Neuronal stem cell (in vitro differentiated cells): ENCODE measurements around the gene VEGFC.

Experiments
- DNase-seq: peaks from one replicate; pipeline ENCODE4 v3.0.0-alpha.2; 2013; ENCODE audit warnings: low spot score
- H2AFZ ChIP-seq: one replicate; pipeline ENCODE4 v1.6.1; 2013; ENCODE audit warnings: mild to moderate bottlenecking, low read length, inconsistent platforms
- H2AK5ac ChIP-seq: 2 replicates; pipeline ENCODE4 v1.6.1; 2013; ENCODE audit warnings: low read depth, mild to moderate bottlenecking, inconsistent platforms, low read length, moderate library complexity, mixed read lengths
- H2BK120ac ChIP-seq: 2 replicates; pipeline ENCODE4 v1.6.1; 2013; ENCODE audit warnings: low read depth, mild to moderate bottlenecking, inconsistent platforms, low read length, moderate library complexity, mixed read lengths
- H2BK12ac ChIP-seq: one replicate; pipeline ENCODE4 v1.6.1; 2013; ENCODE audit warnings: low read length, inconsistent platforms
- H2BK15ac ChIP-seq: 2 replicates; pipeline ENCODE4 v1.6.1; 2013; ENCODE audit warnings: mild to moderate bottlenecking, low read length, inconsistent platforms, mixed read lengths
- H2BK5ac ChIP-seq: one replicate; pipeline ENCODE4 v1.6.1; 2013; ENCODE audit warnings: inconsistent platforms, mild to moderate bottlenecking, low read length, moderate library complexity
- H3K14ac ChIP-seq: one replicate; pipeline ENCODE4 v1.6.1; 2013; ENCODE audit warnings: low read length, inconsistent platforms
- H3K18ac ChIP-seq: 2 replicates; pipeline ENCODE4 v1.6.1; 2013; ENCODE audit warnings: low read length, inconsistent platforms
- H3K23ac ChIP-seq: 2 replicates; pipeline ENCODE4 v1.6.1; 2013; ENCODE audit warnings: low read depth, mild to moderate bottlenecking, mixed read lengths, low read length, inconsistent platforms; ENCODE audit not compliant: poor library complexity
- H3K27ac ChIP-seq: replicated peaks from 3 replicates; pipeline ENCODE4 v1.5.1; 2013; ENCODE audit warnings: low read length, inconsistent platforms
- H3K27me3 ChIP-seq, 3 experiments: 2 replicates each; pipeline ENCODE4 v1.6.1; 2013; ENCODE audit warnings: low read length in 3 of 3, mild to moderate bottlenecking in 2 of 3, inconsistent platforms in 1 of 3, low read depth in 1 of 3, mixed read lengths in 1 of 3, moderate library complexity in 1 of 3; ENCODE audit not compliant: control insufficient read depth in 3 of 3, insufficient read depth in 3 of 3
- H3K36me3 ChIP-seq, 2 donors: replicated peaks in 1 of 2; 2 replicates each; pipeline ENCODE4 v1.6.1; 2013; ENCODE audit warnings: low read length in 2 of 2; ENCODE audit not compliant: control insufficient read depth in 2 of 2, insufficient read depth in 2 of 2
- H3K4ac ChIP-seq: 2 replicates; pipeline ENCODE4 v1.6.1; 2013; ENCODE audit warnings: inconsistent platforms, mild to moderate bottlenecking, low read length, moderate library complexity
- H3K4me1 ChIP-seq, 2 donors: 1 replicate in 1 of 2; 2 replicates in 1 of 2; pipeline ENCODE4 v1.6.1; 2013; ENCODE audit warnings: low read length in 2 of 2, low read depth in 1 of 2; ENCODE audit not compliant: control insufficient read depth in 2 of 2, insufficient read depth in 1 of 2
- H3K4me2 ChIP-seq: one replicate; pipeline ENCODE4 v1.6.1; 2013; ENCODE audit warnings: mild to moderate bottlenecking, low read length, inconsistent platforms; ENCODE audit not compliant: insufficient read depth, poor library complexity, severe bottlenecking
- H3K4me3 ChIP-seq, 2 donors: 2 replicates each; pipeline ENCODE4 v1.5.1; 2013; ENCODE audit warnings: low read length in 2 of 2, mild to moderate bottlenecking in 2 of 2, inconsistent platforms in 1 of 2, moderate library complexity in 1 of 2
- H3K79me1 ChIP-seq: one replicate; pipeline ENCODE4 v1.6.1; 2013; ENCODE audit warnings: low read depth, mild to moderate bottlenecking, inconsistent platforms, low read length, moderate library complexity
- H3K9ac ChIP-seq: one replicate; pipeline ENCODE4 v1.6.1; 2013; ENCODE audit warnings: mild to moderate bottlenecking, low read depth, low read length, inconsistent platforms; ENCODE audit not compliant: poor library complexity
- H3K9me3 ChIP-seq, 2 donors: replicated peaks in 1 of 2; 2 replicates each; pipeline versions ENCODE3 to v1.6.1; 2013; ENCODE audit warnings: low read length in 2 of 2, mild to moderate bottlenecking in 2 of 2, inconsistent platforms in 1 of 2, low read depth in 1 of 2, mixed read lengths in 1 of 2, moderate library complexity in 1 of 2; ENCODE audit not compliant: control insufficient read depth in 2 of 2, insufficient read depth in 1 of 2
- H4K8ac ChIP-seq: one replicate; pipeline ENCODE4 v1.6.1; 2013; ENCODE audit warnings: low read depth, mild to moderate bottlenecking, inconsistent platforms, low read length, moderate library complexity
- H4K91ac ChIP-seq: one replicate; pipeline ENCODE4 v1.6.1; 2013; ENCODE audit warnings: low read length, low read depth, mild to moderate bottlenecking, inconsistent platforms; ENCODE audit not compliant: poor library complexity
- WGBS, 2 donors: extraction: QIAGEN DNeasy Blood & Tissue Kit; methylation state at CpG; one replicate each; pipeline ENCODE4 v1.1.7; 2013; ENCODE audit warnings: missing lambda C conversion rate in 2 of 2, mixed read lengths in 1 of 2; ENCODE audit not compliant: insufficient read length in 2 of 2, insufficient replicate concordance in 1 of 2; ENCODE audit errors: extremely low coverage in 2 of 2; 5-methylcytosine and 5-hydroxymethylcytosine counted together

VEGFC gene

GRCh38 chr4:176817204-176817603 lies 24.5 kb upstream of the VEGFC start:
- Histone ChIP-seq H3K23ac (no peak overlapping the region), H3K9ac (no peak overlapping the region), H2BK5ac (no peak overlapping the region), H3K27me3 (no peaks in the 10 kb centered on the region), H3K4me2 (no peak overlapping the region), H2BK15ac (no peak overlapping the region), H3K14ac (no peak overlapping the region), H2BK120ac (no peak overlapping the region), H3K27ac (no peak overlapping the region), H3K4ac (no peak overlapping the region), H3K4me1 (no peaks in the 10 kb centered on the region), H4K8ac (no peak overlapping the region), H3K18ac (no peak overlapping the region), H3K9me3 (no peaks in the 10 kb centered on the region), H2AK5ac (no peak overlapping the region), H3K4me3 (peak overlapping the region in 1 of 2 donors; percentile 9), H3K36me3 (no peaks in the 10 kb centered on the region), H4K91ac (no peak overlapping the region), H2AFZ (no peak overlapping the region), H2BK12ac (no peak overlapping the region), H3K79me1 (no peaks in the 10 kb centered on the region)
- no CpG with 5 or more reads among the region's 2 CpGs for WGBS, 2 donors
- DNase-seq, result no peak

GRCh38 chr4:176814770-176815169 lies 22.0 kb upstream of the VEGFC start:
- Histone ChIP-seq H4K8ac (no peak overlapping the region), H3K9ac (no peak overlapping the region), H3K4me1 (no peaks in the 10 kb centered on the region), H3K18ac (no peak overlapping the region), H3K4me3 (no peak overlapping the region), H2BK12ac (no peak overlapping the region), H3K79me1 (no peaks in the 10 kb centered on the region), H2BK120ac (no peak overlapping the region), H3K9me3 (no peaks in the 10 kb centered on the region), H3K4ac (no peak overlapping the region), H3K27me3 (no peaks in the 10 kb centered on the region), H2AFZ (no peak overlapping the region), H2AK5ac (no peak overlapping the region), H2BK15ac (no peak overlapping the region), H3K23ac (no peak overlapping the region), H3K36me3 (no peaks in the 10 kb centered on the region), H4K91ac (no peak overlapping the region), H3K27ac (no peak overlapping the region), H3K4me2 (no peak overlapping the region), H3K14ac (no peak overlapping the region), H2BK5ac (no peak overlapping the region)
- no CpG with 5 or more reads among the region's 6 CpGs for WGBS, 2 donors
- no peak for DNase-seq

- Histone ChIP-seq H4K8ac (no peak overlapping the region), H3K4ac (no peak overlapping the region), H3K14ac (no peak overlapping the region), H3K4me3 (no peak overlapping the region), H2AK5ac (no peak overlapping the region), H3K27ac (no peak overlapping the region), H3K9me3 (peaks cover 0 to 3% of the 10 kb centered on the region in 2 donors), H3K23ac (no peak overlapping the region), H2BK120ac (no peak overlapping the region), H4K91ac (no peak overlapping the region), H2BK5ac (no peak overlapping the region), H3K4me2 (no peak overlapping the region), H2BK12ac (no peak overlapping the region), H2BK15ac (no peak overlapping the region), H3K27me3 (no peaks in the 10 kb centered on the region), H3K36me3 (no peaks in the 10 kb centered on the region), H3K4me1 (no peaks in the 10 kb centered on the region), H3K9ac (no peak overlapping the region), H3K18ac (no peak overlapping the region), H2AFZ (no peak overlapping the region), H3K79me1 (no peaks in the 10 kb centered on the region)
- WGBS, 2 donors, result no CpG with 5 or more reads among the region's 3 CpGs
- no peak for DNase-seq
Observed at GRCh38 chr4:176810481-176811249, 17.9 kb upstream of the VEGFC start.

GRCh38 chr4:176806778-176807375 lies 14.2 kb upstream of the VEGFC start:
- no peak overlapping the region for H3K23ac ChIP-seq
- DNase-seq, result no peak
- no peaks in the 10 kb centered on the region for H3K36me3 ChIP-seq
- H3K14ac ChIP-seq, result no peak overlapping the region
- no peak overlapping the region for H4K91ac ChIP-seq
- H2AK5ac ChIP-seq, result no peak overlapping the region
- no peak overlapping the region for H2BK12ac ChIP-seq
- no peaks in the 10 kb centered on the region for H3K4me1 ChIP-seq
- H3K9ac ChIP-seq, result no peak overlapping the region
- H3K27ac ChIP-seq, result no peak overlapping the region
- no peak overlapping the region for H3K4me3 ChIP-seq
- H3K27me3 ChIP-seq, result no peaks in the 10 kb centered on the region
- H3K4ac ChIP-seq, result no peak overlapping the region
- H3K9me3 ChIP-seq, result peaks cover 0 to 3% of the 10 kb centered on the region in 2 donors
- H3K18ac ChIP-seq, result no peak overlapping the region
- 100% methylated on average over 2 of the region's 5 CpGs; no CpG with 5 or more reads in 1 of the 2 donors for WGBS, 2 donors
- no peak overlapping the region for H2BK5ac ChIP-seq
- no peak overlapping the region for H2BK15ac ChIP-seq
- no peak overlapping the region for H3K4me2 ChIP-seq
- no peak overlapping the region for H2BK120ac ChIP-seq
- no peak overlapping the region for H4K8ac ChIP-seq
- no peaks in the 10 kb centered on the region for H3K79me1 ChIP-seq
- H2AFZ ChIP-seq, result no peak overlapping the region
